Activated CD8-positive, alpha-beta memory T cell treated with anti-CD3 and anti-CD28 coated beads, Interleukin-2, amount 50 U/mL, for 24 hours (primary cell): Measurements from ENCODE around the gene IGSF21.
"Not testable (repeated sequence)": the region's sequence is repeated elsewhere in the genome, so short reads cannot be mapped to it uniquely, and the experiment has no call there.

Experiments
- DNase-seq: peaks from one replicate; pipeline ENCODE4 v3.0.0-alpha.2; 2020; ENCODE audit errors: extremely low read depth

The IGSF21 gene

DNA sequence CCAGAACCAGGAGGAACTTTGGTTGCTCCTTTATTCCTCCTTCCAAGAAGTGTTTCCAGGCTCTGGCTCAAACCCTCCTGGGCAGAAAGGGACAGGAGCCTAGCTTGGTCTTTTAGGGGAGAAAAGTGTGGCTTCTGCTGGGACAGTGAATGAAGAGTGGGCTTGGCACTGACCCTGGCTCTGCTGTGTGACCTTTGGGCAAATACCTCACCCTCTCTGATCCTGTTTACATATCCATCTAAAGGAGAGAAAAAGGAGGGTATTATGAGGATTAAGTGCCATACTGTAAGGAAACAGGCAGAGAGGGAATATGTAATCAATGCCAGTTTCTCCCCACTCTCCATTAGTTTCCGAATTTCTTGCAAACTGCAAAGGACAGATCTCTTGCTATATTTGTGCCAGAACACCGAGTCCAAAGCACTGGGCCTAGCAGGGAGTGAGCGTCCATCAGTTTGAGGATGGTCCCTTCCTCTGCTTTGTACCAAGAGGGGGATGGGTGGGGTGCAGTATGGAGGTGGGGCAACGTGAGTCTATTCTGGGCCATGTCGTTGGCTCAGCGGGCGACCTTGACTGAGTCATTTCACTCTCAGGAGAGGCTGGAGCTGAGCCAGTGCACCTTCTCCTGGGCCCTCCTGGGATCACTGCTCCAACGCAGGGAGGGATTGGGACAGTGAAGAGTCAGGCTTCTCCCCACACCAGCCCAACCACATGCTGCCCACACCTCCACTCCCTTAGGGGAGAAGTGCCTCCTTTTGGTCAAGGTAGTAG, 38.4 kb downstream of the IGSF21 start:
- no peak for DNase-seq

DNA sequence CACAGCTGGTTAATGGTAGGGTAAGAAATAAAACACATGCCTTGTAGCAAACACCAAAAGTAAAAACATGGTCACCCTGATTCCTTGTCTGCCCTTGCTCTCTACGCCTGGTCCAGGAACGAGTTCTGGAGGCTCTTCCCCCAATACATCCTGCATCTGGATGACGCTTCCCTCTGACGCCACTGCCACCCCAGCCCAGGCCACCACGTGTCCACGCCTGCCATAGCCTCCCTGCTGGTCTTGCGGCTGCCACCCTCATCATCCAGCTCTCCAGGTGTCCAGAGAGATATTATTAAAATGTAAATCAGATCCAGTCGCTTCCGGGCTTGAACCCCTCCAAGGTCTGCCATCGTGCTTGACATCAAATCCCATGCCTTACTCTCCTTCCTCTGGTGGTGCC, 39.3 kb downstream of the IGSF21 start:
- DNase-seq, result no peak

DNA sequence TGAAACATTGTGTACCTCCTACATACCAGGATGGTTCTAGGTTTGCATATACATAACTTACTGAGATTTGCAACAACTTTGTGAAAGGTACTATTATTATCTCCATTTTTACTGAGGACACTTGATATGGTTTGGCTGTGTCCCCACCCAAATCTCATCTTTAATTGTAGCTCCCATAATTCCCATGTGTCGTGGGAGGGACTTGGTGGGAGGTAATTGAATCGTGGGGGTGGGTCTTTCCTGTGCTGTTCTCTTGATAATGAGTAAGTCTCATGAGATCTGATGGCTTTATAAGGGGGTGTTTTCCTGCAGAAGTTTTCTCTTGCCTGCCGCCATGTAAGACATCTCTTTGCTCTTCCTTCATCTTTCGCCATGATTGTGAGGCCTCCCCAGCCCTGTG, 40.1 kb downstream of the IGSF21 start:
- DNase-seq, result no peak

DNA sequence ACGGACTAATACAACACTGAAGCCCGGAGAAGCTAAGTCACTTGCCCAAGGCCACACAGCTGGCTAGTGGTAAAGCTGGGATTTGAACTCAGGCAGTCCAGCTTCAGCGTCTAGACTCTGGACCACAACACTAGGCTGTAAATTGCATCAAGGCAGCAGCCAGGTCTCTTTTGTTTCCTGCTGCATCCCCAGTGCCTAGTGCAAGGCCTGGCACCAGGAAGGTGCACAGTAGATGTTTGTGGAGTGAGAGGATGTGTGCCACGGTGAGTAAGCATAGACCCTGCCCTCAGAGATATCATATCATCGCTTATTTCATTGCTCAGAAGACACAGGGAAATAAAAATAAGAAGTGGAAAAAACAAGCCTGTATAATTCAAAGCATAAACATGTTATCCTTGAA, 40.9 kb downstream of the IGSF21 start:
- DNase-seq, result no peak

DNA sequence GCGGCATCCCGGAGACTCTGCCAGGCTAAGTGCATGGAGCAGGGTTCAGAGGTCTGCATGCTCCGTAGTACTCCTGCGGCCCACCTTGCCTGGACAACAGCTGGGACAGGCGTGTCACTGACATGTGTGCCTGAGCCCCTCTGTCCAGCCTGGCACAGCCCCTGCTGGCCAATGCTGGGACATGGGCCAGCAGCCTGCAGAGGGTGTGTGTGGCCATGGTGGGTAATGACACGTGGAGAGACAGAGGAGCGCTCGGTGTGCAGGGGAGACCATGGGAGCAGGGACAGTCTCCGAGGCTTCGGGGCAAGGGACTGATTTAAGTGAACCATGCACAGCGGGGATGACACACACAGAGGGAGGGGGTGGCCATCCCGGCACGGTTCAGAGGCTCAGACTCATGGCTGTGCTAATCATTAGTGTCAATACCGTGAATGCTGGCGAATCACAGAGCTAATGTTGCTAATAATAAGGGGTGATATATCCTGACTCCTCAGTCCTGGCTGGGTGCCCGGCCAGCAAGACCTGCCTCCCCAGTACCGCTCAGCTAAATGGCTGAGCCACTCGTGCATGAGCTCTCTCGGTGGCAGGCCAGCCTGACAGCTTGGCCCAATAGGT, 41.5 kb downstream of the IGSF21 start:
- no peak for DNase-seq

DNA sequence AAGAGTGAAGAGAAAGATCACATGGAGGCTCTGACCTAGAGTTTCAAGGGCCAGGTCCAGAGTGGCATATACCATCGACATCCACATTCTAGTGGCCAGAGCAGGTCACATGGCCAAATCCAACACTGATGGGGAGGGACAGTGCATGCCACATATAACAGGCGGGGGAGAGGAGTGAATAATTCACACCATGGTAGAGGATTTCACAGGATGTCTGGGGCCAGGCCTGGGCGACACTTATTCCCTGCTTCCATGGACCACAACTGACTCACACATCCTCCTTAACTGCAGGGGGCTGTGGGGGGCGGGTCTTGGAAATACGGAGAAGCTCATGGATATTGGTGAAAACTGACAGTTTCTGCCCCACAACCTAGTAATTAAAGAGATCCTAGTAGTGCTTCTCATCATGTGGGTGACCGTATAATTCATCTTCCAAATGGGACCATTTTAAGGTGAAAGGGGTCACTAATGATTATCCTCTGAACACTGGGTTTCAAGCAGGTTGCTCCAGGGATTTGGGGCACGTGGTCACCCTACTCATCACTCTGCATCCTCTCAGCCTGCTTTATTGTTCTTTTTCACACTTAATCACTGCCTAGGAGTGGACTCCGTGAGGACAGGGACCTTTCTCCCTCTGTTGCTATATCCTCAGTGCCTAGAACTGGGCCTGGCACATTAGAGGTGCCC, 44.0 kb downstream of the IGSF21 start:
- no peak for DNase-seq

DNA sequence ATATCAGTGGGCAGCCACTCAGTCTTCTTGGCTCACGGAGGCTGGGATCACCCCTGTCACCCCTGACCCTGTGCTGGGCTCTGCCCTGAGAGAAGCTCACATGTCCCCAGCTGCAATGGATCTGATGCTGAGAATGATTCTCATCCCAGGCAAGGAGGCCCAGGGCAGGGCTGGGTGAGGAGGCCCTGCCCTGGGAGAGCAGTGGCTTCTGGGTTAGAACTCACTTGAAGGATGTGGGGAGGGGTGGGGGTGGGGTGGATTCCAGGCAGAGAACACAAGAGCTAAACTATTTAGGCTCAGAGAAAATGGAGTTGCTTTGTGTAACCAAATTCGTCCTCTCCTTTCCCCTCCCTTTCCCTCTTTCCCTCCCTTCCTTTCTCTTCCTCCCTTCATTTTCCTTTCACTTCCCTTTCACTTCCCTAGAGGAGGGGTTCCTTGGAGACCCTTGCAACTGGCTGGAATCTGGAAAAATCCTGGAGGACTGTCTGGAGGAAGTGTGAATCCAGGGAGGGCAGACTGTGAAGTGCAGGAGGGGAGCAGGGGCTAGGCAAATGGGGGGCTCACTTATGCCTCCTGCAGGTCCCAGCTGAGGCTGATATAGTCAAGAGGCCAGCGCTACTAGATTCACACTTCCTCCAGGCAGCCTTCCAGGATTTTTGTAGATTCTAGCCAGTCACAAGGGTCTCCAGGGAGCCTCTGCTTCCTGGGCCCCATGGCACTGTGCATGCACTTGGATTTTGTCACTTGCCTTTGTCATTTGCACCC, 47.0 kb downstream of the IGSF21 start:
- no peak for DNase-seq

DNA sequence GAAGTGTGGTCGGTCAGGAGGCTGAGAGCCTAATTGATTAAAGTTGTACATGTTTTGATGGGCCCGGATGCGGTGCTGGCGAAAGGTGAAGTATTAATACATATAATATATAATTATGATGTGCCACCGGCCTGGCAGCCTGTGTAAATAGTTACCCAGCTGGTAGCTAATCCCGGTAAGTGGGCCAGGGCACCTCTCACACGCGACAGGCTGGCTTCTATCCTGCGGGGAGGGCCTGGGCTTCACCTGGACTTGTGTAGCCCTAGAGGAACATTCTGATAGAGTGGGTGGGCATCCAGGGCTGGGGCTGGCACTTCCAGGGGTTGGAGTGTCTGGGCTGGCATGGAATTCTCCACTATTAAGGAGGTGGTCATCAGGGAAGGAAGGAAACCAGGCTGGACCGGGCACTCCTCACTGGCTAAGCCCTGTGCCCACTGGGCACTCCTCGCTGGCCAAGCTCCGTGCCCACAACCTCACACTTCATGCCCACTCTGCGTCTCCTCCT, 48.3 kb downstream of the IGSF21 start:
- DNase-seq, result no peak

DNA sequence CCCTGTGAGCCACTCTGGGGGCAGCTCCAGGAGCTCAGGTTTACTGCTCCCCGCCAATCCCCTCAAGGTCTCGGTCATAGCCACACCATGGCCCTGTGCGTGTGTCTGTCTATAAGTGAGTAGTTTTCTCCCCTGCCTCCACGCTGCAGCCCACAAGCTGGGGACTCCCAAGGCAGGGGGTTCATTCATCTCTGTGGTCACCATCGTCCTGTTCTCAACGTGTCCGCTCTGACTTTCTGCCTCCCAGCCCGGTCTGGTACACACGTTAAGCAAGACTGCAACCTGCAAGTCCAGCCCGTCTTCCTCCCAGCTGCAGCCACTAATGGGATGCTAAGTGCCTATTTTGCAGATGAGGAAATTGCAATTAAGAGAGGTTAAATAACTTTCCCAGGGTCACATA, 49.8 kb downstream of the IGSF21 start:
- DNase-seq, result no peak

DNA sequence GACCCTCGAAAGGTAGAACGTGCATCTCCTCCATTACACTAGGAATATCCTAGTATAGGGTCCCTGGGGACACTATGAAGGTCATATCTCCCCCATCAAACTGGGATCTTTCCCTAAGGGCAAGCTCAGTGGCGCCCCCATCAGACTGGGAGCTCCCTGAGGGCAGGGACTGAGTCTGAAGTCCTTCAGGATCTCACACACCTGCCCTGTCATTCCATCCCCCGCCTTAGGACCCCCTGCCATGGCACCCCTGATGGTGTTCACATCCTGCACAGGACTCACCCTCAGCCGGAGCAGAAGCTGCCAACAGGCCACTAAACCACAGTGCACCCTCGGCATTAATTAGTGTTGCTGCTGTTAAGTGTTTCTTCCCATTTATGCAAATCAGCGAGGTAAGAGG, 50.4 kb downstream of the IGSF21 start:
- no peak for DNase-seq

DNA sequence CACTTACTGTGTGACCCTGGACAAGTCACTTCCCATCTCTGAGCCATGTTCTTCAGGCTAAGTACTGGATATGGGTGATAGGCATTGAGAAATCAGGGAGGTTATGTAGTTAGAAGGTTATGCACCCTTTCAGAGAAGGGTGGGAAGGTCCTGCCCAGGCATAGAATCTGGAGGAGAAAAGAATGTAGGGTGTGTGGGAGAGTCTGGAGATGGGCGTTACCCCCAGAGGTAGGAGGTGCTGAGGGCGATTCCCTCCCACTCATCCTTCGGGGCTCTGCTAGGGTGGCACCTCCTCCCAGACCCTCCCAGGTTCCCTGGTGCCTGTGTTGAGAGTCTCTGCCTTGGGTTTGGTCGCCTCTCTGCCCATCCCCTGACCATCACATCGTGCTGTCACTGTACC, 51.1 kb downstream of the IGSF21 start:
- no peak for DNase-seq

DNA sequence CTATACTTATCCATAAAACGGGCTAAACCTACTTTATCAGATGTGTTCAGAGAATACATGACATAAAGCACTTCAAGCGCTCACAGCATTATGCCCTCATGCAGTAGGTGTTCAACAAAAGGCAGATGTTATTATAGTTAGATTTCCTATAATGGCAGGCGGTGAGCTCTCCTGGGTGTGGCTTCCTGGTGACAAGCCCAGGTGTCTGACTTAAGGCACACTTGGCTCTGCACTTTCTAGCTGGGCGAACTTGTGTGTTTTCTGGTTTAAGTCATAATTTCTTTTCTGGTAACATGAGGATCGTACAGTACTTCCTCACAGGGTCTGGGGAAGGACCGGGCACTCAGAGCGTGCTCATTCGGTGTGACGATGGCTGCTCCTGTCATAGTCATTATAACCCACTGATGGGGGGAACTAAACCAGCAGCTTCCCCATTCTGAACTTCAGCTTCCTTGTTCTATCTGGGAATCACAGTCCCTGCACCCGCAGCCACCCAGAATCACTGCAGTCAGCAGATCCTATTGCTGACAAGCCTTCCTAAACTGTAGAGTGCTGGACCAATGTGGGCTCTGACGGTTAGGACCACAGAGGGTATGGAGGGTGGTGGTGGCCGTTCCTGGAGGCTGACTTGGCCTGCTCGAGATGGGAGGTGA, 52.8 kb downstream of the IGSF21 start:
- DNase-seq, result no peak

DNA sequence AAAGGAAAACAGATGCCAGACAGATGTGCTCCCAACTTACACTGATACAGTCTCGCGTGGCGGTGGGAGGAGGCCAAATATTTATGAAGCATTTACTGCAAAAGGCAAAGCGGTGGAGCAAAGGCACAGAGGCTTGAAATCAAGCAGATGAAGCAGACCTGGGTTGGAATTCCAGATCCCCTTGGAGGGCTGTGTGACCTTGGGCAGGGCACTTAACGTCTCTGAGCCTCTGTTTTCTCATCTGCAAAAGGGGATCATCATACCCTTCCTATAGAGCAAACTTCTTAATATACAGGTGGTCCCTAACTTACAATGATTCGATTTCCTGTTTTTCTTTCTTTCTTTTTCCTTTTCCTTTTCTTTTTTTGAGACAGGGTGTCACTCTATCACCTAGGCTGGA, 54.1 kb downstream of the IGSF21 start:
- no peak for DNase-seq

DNA sequence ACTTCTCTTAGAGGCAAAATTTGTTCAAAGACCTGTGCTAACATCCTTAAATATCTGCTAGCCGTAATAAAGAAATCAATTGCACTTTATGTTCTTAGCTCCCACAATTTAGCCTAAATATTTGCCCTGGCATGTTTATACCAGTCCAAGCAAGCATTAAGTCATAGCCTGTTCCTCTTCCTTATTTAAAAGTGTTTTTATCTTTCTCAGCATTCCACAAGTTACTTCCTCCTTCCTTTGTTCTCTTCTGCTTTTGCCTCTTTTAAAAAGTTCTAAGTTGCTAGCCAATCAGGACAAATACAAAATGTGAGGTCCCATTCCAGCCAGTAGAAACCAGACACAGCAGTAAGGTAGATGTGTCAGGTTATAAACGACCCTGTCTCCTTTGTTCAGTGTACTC, 58.0 kb downstream of the IGSF21 start:
- not testable (repeated sequence) for DNase-seq

DNA sequence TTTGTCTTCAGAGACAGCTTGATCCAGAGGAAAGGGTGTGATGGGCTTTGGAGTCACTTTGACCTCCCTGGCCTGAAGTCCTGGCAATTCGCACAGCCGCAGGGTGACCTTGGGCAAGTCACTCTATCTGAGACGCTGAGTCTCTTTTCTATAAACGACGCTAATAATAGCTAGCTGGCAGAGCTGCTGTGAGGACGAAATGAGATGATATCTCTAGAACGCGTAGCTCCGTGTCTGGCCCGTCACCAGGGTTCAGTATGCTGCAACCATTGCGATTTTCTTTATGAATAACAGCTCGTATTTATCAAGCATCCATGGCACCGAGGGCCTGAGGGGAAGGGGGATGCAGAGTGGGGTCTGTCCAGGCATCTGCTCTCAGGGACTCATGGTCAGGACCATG, 58.7 kb downstream of the IGSF21 start:
- no peak for DNase-seq

DNA sequence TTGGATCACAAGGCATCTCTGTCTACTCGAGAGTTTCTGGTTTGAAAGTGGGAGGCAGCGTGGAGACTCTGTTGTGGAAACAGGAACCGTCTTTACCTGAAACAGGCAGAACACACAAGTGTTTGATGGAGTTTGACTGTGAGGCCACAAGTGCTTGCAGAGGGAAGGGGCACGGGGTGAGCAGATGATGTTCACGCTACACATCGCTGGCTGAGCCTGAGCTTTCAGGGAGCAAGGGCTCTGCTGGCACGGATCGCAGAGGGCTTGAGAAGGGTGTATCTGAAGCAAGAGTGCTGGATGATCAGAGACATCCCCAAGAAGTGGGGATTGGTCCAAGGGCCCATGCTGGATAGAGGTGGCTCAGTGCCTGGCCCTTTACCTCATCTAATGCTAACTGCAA, 59.3 kb downstream of the IGSF21 start:
- DNase-seq, result no peak

DNA sequence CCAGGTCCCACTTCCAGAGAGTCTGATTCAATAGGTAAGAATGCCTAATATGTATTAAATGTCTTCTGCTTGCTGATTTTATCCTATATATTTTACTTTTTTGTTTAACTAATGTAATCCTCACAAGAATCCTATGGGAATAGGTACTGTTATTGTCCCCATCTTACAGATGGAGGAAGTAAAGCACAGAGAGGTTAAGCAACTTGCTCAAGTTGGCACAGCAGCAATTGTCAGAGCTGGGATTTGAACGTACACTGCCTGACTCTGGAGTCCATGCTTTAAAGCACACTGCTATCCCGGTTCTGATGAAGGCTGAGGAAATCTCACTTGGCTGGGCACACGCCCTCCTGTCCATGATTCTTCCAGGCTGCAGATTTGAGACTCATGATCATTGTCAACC, 62.8 kb downstream of the IGSF21 start:
- no peak for DNase-seq

DNA sequence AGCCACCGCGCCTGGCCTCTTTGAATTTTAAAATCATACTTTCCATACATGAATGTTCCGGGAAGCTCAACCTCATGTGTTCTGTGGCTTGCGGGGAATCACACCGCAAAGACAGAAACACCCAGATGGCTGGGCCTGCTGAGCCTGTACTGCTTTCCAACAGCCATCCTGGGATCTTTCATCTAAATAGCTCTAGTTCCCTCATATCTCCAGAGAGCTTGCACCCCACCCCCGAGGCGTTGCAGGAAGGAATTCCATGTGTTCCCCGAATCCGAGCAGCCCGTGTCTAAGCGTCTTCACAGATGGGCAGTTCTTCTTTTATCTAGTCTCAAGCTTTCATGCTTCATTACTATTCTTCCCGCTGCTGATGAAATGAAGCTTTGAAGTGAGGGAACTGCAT, 66.4 kb downstream of the IGSF21 start:
- no peak for DNase-seq

DNA sequence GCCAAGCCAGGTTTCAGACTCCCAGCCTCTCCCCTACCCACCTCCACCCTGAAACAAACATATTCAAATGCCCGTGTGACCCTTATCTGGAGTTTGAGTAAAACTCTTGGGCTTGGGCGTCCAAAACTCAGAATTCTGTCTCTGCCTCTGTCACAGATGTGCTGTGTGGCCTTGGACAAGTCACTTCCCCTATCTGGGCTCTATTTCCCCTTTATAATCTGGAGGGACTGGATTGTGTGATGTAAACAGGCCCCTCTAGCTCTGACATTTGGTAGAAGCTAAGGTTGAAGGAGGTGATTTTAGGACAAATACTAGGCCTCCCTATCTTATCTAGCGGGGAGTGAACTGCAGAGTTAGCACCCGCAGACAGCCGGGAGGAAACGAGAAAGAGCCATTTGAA, 67.5 kb downstream of the IGSF21 start:
- no peak for DNase-seq

DNA sequence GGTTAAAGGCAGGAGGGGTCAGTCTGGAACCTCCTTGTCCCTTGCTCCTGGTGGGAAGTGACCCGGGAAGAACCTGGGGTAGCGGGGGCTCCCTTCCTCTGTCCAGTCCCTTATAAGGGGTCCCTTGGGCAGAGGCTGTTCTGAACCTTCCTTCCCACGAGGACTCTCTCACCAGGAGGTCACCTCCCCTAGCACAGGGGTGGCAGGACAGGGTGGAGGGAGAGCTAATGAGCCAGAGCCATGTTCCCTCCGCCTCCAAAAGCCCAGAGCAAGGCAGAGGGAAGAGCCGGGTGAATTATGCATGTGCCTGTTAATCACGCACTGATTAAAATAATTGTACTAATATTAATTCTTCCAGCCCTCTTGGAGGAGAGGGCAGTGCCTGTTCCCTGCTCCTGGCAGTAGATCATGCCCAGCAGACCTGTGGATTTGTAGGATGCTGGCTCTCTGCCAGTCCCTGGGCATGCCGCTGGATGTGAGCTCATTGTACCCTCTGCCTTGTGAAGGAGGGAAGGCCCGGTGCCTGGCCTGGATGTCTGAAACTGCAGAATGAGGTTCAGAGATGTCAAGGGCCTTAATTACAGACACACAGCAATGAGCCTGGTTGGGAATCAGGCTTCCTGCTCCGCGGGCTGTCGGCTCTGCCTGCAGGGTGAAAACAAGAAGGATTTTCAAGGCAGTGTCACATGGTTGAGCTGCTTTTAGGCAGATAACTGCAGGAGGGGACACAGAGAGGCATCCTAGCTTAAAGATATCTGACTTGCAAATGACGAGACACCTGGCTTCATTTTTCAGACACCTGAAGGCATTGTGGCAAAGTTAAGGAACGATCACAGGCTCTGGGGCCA, 68.2 kb downstream of the IGSF21 start:
- DNase-seq, result no peak

DNA sequence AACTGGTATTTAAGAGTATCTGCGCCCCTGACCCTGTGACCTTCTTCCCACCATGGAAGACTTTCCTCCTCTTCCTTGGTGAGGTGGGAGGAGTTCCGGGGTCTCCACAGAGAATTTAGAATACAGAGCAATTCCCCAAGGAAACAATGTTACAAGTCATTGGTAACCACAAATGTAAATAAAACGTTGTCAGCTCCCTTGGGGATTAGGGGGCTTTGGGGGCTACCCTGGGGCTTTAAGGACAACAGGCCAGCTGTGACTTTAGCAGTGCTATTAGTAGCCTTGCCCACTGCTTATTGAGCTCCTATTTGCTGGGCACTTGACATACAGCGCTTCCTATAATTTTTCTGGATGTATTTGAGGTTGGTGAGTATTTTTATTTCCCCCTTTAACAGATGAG, 69.0 kb downstream of the IGSF21 start:
- DNase-seq, result no peak
